Peyer's patch (tissue), 4 donors: ENCODE measurements around the gene WDR87. TPM values are rescaled to one million over a fixed set of nuclear protein-coding genes. Genes with fewer than 3 reads are reported as not detected.

Source experiments
- DNase-seq, 3 donors: peaks; one replicate each; pipeline ENCODE4 v3.0.0-alpha.2; 2017 to 2019
- H3K27ac ChIP-seq, 4 donors: fragments of 200-600 bp; sonication (generic); one replicate each; pipeline ENCODE4 v1.5.1; 2016 to 2019
- H3K27me3 ChIP-seq, 2 donors: fragments of 200-600 bp; sonication (generic); one replicate each; pipeline ENCODE4 v1.5.1; 2019
- H3K36me3 ChIP-seq, 3 donors: fragments of 200-600 bp; sonication (generic); one replicate each; pipeline ENCODE4 v1.5.1; 2016 to 2019
- H3K4me1 ChIP-seq, 4 donors: fragments of 200-600 bp; sonication (generic); one replicate each; pipeline ENCODE4 v1.5.1; 2016 to 2019
- H3K4me3 ChIP-seq, 4 donors: fragments of 200-600 bp; sonication (generic); 1 replicate in 3 of 4; 2 replicates in 1 of 4; pipeline ENCODE4 v1.5.1; 2016 to 2019; ENCODE audit warnings: mild to moderate bottlenecking in 1 of 4
- H3K9me3 ChIP-seq, 4 donors: fragments of 200-600 bp; sonication (generic); one replicate each; pipeline ENCODE4 v1.5.1; 2016 to 2019; ENCODE audit warnings: mild to moderate bottlenecking in 1 of 4
- POLR2A ChIP-seq, 2 donors: fragments of 450-650 bp; IDR thresholded peaks; one replicate each; pipeline ENCODE4 v1.5.1; 2017; ENCODE audit warnings: antibody characterized with exemption in 2 of 2, mild to moderate bottlenecking in 2 of 2, moderate library complexity in 2 of 2
- total RNA-seq, 4 donors: library from RNA; depleted of rRNA; stranded (reverse); fragments of >200 nt; gene quantifications; one replicate each; pipeline ENCODE4 v1.1.0, GENCODE V29; 2016
- TF ChIP-seq, protein P1 (sequence below), 6 experiments: fragments of 450-650 bp in 4 of 6; fragments of 200-600 bp in 2 of 6; sonication (generic) in 1 of 6; IDR thresholded peaks; one replicate each; pipeline ENCODE4 v1.5.1; 2017 to 2019; ENCODE audit warnings: antibody characterized with exemption in 6 of 6, mild to moderate bottlenecking in 3 of 6, moderate library complexity in 1 of 6

WDR87 gene
- total RNA-seq, 4 donors from 2014 or later = not detected

DNA sequence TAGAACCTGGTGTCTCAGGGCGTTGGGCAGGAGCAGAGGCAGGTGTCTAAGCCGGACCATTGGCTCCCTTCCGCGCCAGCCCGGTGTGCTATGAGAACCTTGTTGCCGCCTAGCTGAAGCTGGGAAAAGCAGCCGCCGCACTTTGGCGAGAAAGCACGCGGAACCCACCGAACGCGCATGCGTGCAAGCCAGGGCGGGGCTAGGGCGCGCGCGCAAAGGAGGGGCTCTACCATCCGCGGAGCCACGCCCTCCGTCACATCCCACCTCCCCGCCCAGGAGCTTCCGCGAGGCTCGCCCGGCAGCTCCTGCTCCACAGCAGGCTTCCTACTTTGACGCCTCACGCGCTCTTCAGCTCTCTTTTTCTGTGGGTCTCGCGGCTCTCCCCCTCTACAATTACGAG is 51.3 kb downstream of the WDR87 start:
- Histone ChIP-seq H3K27ac (no peak overlapping the region), H3K27me3 (no peaks in the 10 kb centered on the region), H3K9me3 (peaks cover 0 to 11% (median 4%) of the 10 kb centered on the region in 4 donors), H3K4me3 (peak overlapping the region in 1 of 4 donors; percentile 9), H3K36me3 (no peaks in the 10 kb centered on the region), H3K4me1 (no peaks in the 10 kb centered on the region)
- DNase-seq = peak; percentile 29 to 49 (median 43)
- TF ChIP-seq POLR2A (IDR thresholded peaks at IDR 0.05) = no peak
- TF ChIP-seq, protein P1, sequence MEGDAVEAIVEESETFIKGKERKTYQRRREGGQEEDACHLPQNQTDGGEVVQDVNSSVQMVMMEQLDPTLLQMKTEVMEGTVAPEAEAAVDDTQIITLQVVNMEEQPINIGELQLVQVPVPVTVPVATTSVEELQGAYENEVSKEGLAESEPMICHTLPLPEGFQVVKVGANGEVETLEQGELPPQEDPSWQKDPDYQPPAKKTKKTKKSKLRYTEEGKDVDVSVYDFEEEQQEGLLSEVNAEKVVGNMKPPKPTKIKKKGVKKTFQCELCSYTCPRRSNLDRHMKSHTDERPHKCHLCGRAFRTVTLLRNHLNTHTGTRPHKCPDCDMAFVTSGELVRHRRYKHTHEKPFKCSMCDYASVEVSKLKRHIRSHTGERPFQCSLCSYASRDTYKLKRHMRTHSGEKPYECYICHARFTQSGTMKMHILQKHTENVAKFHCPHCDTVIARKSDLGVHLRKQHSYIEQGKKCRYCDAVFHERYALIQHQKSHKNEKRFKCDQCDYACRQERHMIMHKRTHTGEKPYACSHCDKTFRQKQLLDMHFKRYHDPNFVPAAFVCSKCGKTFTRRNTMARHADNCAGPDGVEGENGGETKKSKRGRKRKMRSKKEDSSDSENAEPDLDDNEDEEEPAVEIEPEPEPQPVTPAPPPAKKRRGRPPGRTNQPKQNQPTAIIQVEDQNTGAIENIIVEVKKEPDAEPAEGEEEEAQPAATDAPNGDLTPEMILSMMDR (IDR thresholded peaks at IDR 0.05) = no peak

- Histone ChIP-seq H3K4me3 (no peak overlapping the region), H3K27ac (no peak overlapping the region), H3K36me3 (no peaks in the 10 kb centered on the region), H3K4me1 (no peaks in the 10 kb centered on the region), H3K27me3 (no peaks in the 10 kb centered on the region), H3K9me3 (no peaks in the 10 kb centered on the region)
- DNase-seq = no peak
- no peak for TF ChIP-seq POLR2A (IDR thresholded peaks at IDR 0.05)
- TF ChIP-seq, protein P1 (IDR thresholded peaks at IDR 0.05) = no peak
Observed at GRCh38 chr19:37845932-37846331, 60.5 kb downstream of the WDR87 start.

Other genes starting within 250 kb of the WDR87 start
- gene ZNF607, start 186.8 kb downstream of the WDR87 start, total RNA-seq = 10 to 100 TPM in 1 of 4 donors, 1 to 10 TPM in 3; 1.7 to 12.5 (median 2.2) TPM
- gene ZNF573, start 127.0 kb downstream of the WDR87 start, total RNA-seq = 10 to 100 TPM in 1 of 4 donors, 1 to 10 TPM in 3; 4.6 to 29.7 (median 8.0) TPM
- 100 to 1,000 TPM in 3 of 4 donors, 10 to 100 TPM in 1; 63.5 to 304 (median 264) TPM for gene SIPA1L3, start 614 bp upstream of the WDR87 start, total RNA-seq